22Rv1 (cell line): ENCODE measurements around the gene NUTM2E.
"Not testable (repeated sequence)": the region's sequence is repeated elsewhere in the genome, so short reads cannot be mapped to it uniquely, and the experiment has no call there.

Source experiments
- ZFX ChIP-seq: fragments of 450-650 bp; IDR thresholded peaks from 2 replicates; pipeline ENCODE4 v1.6.1; 2017; ENCODE audit warnings: antibody characterized with exemption, borderline replicate concordance
- TF ChIP-seq, protein P1 (sequence below): fragments of 450-650 bp; IDR thresholded peaks from 2 replicates; pipeline ENCODE4 v1.5.1; 2017; ENCODE audit warnings: mild to moderate bottlenecking

DNA sequence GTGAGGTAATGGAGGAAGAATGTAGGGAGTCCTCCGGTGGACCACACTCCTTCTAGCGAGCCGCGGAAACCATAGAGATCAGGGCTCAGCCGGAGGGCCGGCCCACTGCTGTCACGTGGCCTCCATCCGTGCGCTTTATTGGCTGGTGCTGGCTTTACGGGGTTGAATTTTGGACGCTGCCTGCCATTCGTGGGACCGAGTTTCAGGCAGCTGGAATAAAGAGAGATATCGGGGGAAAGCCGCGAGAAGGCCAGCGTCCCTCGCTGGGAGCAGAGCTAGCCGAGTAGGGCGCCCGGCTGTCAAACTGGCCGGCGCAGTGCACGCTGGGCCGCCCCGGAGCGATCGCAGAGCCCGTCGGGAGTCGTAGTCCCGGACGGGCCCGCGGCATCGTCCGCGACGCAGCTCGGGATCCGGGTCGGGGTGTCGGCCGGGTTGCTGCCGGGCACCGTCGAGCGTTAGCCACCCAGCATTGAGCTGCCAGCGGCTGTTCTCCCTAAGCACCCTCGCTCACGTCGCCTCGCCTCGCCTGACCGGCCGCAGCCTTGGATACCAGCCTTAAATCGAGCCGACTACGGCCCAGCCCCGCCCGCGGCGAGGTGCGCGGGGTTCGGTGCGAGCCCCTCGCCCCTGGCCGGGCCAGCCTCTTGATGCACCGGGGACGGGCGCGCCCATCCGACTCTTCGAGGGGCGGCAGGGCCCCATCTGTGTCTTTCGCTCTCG is at the start of gene NUTM2E:
- TF ChIP-seq, protein P1, sequence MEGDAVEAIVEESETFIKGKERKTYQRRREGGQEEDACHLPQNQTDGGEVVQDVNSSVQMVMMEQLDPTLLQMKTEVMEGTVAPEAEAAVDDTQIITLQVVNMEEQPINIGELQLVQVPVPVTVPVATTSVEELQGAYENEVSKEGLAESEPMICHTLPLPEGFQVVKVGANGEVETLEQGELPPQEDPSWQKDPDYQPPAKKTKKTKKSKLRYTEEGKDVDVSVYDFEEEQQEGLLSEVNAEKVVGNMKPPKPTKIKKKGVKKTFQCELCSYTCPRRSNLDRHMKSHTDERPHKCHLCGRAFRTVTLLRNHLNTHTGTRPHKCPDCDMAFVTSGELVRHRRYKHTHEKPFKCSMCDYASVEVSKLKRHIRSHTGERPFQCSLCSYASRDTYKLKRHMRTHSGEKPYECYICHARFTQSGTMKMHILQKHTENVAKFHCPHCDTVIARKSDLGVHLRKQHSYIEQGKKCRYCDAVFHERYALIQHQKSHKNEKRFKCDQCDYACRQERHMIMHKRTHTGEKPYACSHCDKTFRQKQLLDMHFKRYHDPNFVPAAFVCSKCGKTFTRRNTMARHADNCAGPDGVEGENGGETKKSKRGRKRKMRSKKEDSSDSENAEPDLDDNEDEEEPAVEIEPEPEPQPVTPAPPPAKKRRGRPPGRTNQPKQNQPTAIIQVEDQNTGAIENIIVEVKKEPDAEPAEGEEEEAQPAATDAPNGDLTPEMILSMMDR = not testable (repeated sequence)
- TF ChIP-seq ZFX = not testable (repeated sequence)
